ENCODE data around the gene GPR143. TPM values are rescaled to one million over a fixed set of nuclear protein-coding genes. Genes with fewer than 3 reads are reported as not detected.

Gene GPR143
- total RNA-seq, 4 donors from 2014 or later: 3.6 to 10.6 (median 9.1) TPM

- TF ChIP-seq, protein P1, sequence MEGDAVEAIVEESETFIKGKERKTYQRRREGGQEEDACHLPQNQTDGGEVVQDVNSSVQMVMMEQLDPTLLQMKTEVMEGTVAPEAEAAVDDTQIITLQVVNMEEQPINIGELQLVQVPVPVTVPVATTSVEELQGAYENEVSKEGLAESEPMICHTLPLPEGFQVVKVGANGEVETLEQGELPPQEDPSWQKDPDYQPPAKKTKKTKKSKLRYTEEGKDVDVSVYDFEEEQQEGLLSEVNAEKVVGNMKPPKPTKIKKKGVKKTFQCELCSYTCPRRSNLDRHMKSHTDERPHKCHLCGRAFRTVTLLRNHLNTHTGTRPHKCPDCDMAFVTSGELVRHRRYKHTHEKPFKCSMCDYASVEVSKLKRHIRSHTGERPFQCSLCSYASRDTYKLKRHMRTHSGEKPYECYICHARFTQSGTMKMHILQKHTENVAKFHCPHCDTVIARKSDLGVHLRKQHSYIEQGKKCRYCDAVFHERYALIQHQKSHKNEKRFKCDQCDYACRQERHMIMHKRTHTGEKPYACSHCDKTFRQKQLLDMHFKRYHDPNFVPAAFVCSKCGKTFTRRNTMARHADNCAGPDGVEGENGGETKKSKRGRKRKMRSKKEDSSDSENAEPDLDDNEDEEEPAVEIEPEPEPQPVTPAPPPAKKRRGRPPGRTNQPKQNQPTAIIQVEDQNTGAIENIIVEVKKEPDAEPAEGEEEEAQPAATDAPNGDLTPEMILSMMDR (IDR thresholded peaks at IDR 0.05): no peak
- no peak for TF ChIP-seq POLR2A (IDR thresholded peaks at IDR 0.05)
- no peak for TF ChIP-seq EP300 (IDR thresholded peaks at IDR 0.05)
- no peak for TF ChIP-seq POLR2AphosphoS5 (IDR thresholded peaks at IDR 0.05)
- WGBS: 73% methylated on average over 13 of the region's 13 CpGs
- peaks cover 20% of the 10 kb centered on the region for H3K36me3 ChIP-seq
- H3K4me3 ChIP-seq: no peak overlapping the region
- no peaks in the 10 kb centered on the region for H3K9me3 ChIP-seq
- H3K4me1 ChIP-seq: peaks cover 3% of the 10 kb centered on the region
- H3K27me3 ChIP-seq: no peaks in the 10 kb centered on the region
- no peak overlapping the region for H3K27ac ChIP-seq
- DNase-seq (ENCODE audit: low spot score in 2 of 2): no peak
Measured at GRCh38 chrX:9707306-9708033, 58.2 kb downstream of the GPR143 start.

DNA sequence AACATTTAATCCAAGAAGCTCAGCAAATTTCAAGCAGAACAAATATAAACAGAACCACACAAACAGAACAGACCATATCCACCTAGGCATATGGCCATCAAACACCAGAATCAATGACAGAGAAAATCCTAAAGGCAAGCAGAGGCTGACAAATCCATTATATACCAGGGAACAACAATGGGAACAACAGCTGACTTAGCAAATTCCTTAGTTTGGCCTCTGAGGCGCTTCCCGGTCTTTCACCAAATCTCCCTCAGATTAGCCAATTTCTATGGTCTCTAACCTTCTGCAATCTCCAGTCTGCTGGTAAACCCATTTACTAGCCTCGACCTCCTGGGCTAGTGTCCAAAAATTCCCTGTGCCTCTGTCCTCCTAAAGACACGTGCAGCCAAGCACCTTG, 59.2 kb downstream of the GPR143 start:
- WGBS: 79% methylated on average over 4 of the region's 4 CpGs
- Histone ChIP-seq H3K27me3 (no peaks in the 10 kb centered on the region), H3K27ac (no peak overlapping the region), H3K4me3 (no peak overlapping the region), H3K9me3 (no peaks in the 10 kb centered on the region), H3K36me3 (peaks cover 11% of the 10 kb centered on the region), H3K4me1 (peaks cover 3% of the 10 kb centered on the region)
- TF ChIP-seq POLR2AphosphoS5 (IDR thresholded peaks at IDR 0.05) (no peak), EP300 (IDR thresholded peaks at IDR 0.05) (no peak), POLR2A (IDR thresholded peaks at IDR 0.05) (no peak)
- TF ChIP-seq, protein P1 (IDR thresholded peaks at IDR 0.05): no peak
- no peak for DNase-seq (ENCODE audit: low spot score in 2 of 2)

- Histone ChIP-seq H3K4me1 (peaks cover 3% of the 10 kb centered on the region), H3K27me3 (no peaks in the 10 kb centered on the region), H3K27ac (no peak overlapping the region), H3K9me3 (no peaks in the 10 kb centered on the region), H3K36me3 (peaks cover 14% of the 10 kb centered on the region), H3K4me3 (no peak overlapping the region)
- 84% methylated on average over 3 of the region's 6 CpGs for WGBS
- DNase-seq (ENCODE audit: low spot score in 2 of 2): no peak
- TF ChIP-seq POLR2AphosphoS5 (IDR thresholded peaks at IDR 0.05): no peak
- TF ChIP-seq POLR2A (IDR thresholded peaks at IDR 0.05): no peak
- TF ChIP-seq, protein P1 (IDR thresholded peaks at IDR 0.05): no peak
- TF ChIP-seq EP300 (IDR thresholded peaks at IDR 0.05): no peak
Measured at GRCh38 chrX:9704876-9705465, 60.7 kb downstream of the GPR143 start.

DNA sequence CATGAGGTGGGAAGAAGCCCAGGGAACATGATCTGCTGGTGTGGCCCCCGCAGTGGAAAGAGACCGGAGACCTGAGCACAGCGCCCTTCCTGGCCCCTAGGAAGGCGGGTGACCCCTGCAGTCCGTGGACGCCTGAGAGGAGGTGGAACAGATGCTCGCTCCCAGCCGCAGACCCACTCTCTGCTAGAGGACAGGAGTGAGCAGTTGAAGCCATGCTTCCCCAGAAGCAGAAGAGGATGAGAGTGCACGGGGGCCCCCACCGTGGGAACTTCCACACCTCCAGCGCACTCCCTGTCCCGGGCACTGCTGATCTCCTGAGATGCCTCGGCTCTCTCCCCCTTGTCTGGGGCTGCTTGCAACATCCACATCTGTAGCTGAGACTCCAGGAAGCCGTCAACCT, 62.2 kb downstream of the GPR143 start:
- TF ChIP-seq, protein P1 (IDR thresholded peaks at IDR 0.05): no peak
- TF ChIP-seq POLR2AphosphoS5 (IDR thresholded peaks at IDR 0.05) (no peak), POLR2A (IDR thresholded peaks at IDR 0.05) (no peak), EP300 (IDR thresholded peaks at IDR 0.05) (no peak)
- no peak for DNase-seq (ENCODE audit: low spot score in 2 of 2)
- H3K9me3 ChIP-seq: no peaks in the 10 kb centered on the region
- H3K27me3 ChIP-seq: no peaks in the 10 kb centered on the region
- H3K36me3 ChIP-seq: peaks cover 8% of the 10 kb centered on the region
- H3K4me3 ChIP-seq: no peak overlapping the region
- no peak overlapping the region for H3K27ac ChIP-seq
- WGBS: 95% methylated on average over 10 of the region's 14 CpGs
- no peaks in the 10 kb centered on the region for H3K4me1 ChIP-seq

GRCh38 chrX:9701790-9702189, 63.9 kb downstream of the GPR143 start:
- no peak overlapping the region for H3K27ac ChIP-seq
- DNase-seq (ENCODE audit: low spot score in 2 of 2): no peak
- no peaks in the 10 kb centered on the region for H3K9me3 ChIP-seq
- no peaks in the 10 kb centered on the region for H3K27me3 ChIP-seq
- no peaks in the 10 kb centered on the region for H3K4me1 ChIP-seq
- WGBS: 92% methylated on average over 12 of the region's 12 CpGs
- TF ChIP-seq POLR2A (IDR thresholded peaks at IDR 0.05): no peak
- TF ChIP-seq EP300 (IDR thresholded peaks at IDR 0.05): no peak
- TF ChIP-seq POLR2AphosphoS5 (IDR thresholded peaks at IDR 0.05): no peak
- no peak overlapping the region for H3K4me3 ChIP-seq
- peaks cover 11% of the 10 kb centered on the region for H3K36me3 ChIP-seq
